ENCODE results near the gene STEAP1. TPM values are rescaled to one million over a fixed set of nuclear protein-coding genes. Genes with fewer than 3 reads are reported as not detected.
A peak's percentile ranks its signal among the peaks of the same experiment; 100 is the strongest.

The STEAP1 gene
- total RNA-seq, 1 experiment from 2014 or later: 5.5 TPM

DNA sequence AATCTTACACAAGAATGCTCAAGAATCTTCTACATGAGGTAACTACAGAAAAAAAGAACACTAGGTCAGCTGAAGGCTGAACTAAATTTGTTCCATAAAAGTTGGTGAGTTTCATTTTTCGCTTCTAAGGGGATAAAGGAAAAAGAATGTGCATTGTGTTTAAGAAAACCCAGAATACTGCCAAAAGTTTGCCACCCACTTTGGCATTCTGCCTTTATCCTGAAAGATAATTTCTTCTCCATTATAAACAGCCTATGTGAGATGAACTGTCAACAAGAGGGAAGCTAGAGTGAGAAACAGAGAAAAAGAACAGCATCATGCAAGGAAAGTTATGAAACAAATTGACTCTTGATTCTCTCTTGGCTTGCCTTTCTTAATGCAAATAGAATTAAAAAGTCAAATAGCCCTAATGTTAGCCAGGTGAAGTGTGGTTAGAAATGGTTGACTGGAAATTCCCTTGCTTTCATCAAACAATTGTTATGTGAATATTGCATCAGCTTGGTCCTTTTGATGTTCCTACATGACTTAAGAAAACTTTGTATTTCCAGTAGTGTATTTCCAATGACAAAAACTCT, 25.8 kb downstream of the STEAP1 start:
- ATAC-seq: no peak
- intact Hi-C loops (cut with micrococcal nuclease; ENCODE audit: unreplicated experiment) (no loop called here), in situ Hi-C loops (cut with HindIII; ENCODE audit: low pct_unique_long_range_greater_than_20kb, low sequenced_read_pairs) (no loop called here)
- ChIA-PET POLR2A (no interaction called here), CTCF (no interaction called here)
- H3K4me3 ChIP-seq (ENCODE audit: low read depth in 2 of 2, low read length in 2 of 2): no peak overlapping the region
- TF ChIP-seq, protein P1, sequence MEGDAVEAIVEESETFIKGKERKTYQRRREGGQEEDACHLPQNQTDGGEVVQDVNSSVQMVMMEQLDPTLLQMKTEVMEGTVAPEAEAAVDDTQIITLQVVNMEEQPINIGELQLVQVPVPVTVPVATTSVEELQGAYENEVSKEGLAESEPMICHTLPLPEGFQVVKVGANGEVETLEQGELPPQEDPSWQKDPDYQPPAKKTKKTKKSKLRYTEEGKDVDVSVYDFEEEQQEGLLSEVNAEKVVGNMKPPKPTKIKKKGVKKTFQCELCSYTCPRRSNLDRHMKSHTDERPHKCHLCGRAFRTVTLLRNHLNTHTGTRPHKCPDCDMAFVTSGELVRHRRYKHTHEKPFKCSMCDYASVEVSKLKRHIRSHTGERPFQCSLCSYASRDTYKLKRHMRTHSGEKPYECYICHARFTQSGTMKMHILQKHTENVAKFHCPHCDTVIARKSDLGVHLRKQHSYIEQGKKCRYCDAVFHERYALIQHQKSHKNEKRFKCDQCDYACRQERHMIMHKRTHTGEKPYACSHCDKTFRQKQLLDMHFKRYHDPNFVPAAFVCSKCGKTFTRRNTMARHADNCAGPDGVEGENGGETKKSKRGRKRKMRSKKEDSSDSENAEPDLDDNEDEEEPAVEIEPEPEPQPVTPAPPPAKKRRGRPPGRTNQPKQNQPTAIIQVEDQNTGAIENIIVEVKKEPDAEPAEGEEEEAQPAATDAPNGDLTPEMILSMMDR (IDR thresholded peaks at IDR 0.05): no peak
- TF ChIP-seq TCF7L2 (IDR thresholded peaks at IDR 0.05; ENCODE audit: low read depth, low read length): peak; percentile 76
- no peak for DNase-seq (ENCODE audit: low read depth, low spot score)
- H3K27me3 ChIP-seq (ENCODE audit: control insufficient read depth, insufficient read depth, low read length): no peaks in the 10 kb centered on the region
- H3K36me3 ChIP-seq (ENCODE audit: control insufficient read depth, insufficient read depth, low read length): no peaks in the 10 kb centered on the region
- H3K4me1 ChIP-seq (ENCODE audit: control insufficient read depth, insufficient read depth, low read length): 0 out of 2 replicates have a peak, but pooled peaks cover 4% of the 10 kb centered on the region
- no peak overlapping the region for H3K27ac ChIP-seq (ENCODE audit: low read length)
- H3K9me3 ChIP-seq (ENCODE audit: control insufficient read depth, insufficient read depth, low read depth, low read length): peaks cover 7% of the 10 kb centered on the region; the same call in 1 of the 2 replicates
- BruUV-seq (replicated peaks): no TSS peak

DNA sequence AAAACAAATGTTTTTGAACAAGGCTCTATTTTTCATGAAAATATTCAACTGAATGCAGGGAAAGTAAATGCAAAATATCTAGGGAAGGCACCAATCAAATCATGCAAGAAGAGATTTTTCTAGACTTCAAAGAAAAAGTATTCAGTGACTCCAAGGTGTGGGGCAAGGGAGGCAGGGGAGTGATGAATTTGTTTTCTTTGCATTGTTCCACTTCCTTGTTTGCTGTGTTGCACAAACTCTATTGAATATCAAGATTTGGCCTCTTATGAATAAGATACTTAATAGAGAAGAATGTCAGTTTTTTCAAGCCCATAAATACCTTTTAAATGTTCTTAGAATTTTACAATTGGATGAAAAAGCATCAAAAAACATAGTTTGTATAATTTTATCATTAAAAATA, 26.4 kb downstream of the STEAP1 start:
- DNase-seq (ENCODE audit: low read depth, low spot score) (no peak), ATAC-seq (no peak)
- Histone ChIP-seq H3K4me3 (ENCODE audit: low read depth in 2 of 2, low read length in 2 of 2) (no peak overlapping the region), H3K36me3 (ENCODE audit: control insufficient read depth, insufficient read depth, low read length) (no peaks in the 10 kb centered on the region), H3K4me1 (ENCODE audit: control insufficient read depth, insufficient read depth, low read length) (0 out of 2 replicates have a peak, but pooled peaks cover 4% of the 10 kb centered on the region), H3K27me3 (ENCODE audit: control insufficient read depth, insufficient read depth, low read length) (no peaks in the 10 kb centered on the region), H3K9me3 (ENCODE audit: control insufficient read depth, insufficient read depth, low read depth, low read length) (peaks cover 7% of the 10 kb centered on the region; the same call in 1 of the 2 replicates), H3K27ac (ENCODE audit: low read length) (no peak overlapping the region)
- in situ Hi-C loops (cut with HindIII; ENCODE audit: low pct_unique_long_range_greater_than_20kb, low sequenced_read_pairs) (no loop called here), intact Hi-C loops (cut with micrococcal nuclease; ENCODE audit: unreplicated experiment) (no loop called here)
- ChIA-PET CTCF (no interaction called here), POLR2A (no interaction called here)
- no peak; the same call in none of the 2 replicates for TF ChIP-seq TCF7L2 (IDR thresholded peaks at IDR 0.05; ENCODE audit: low read depth, low read length)
- TF ChIP-seq SIN3A (IDR thresholded peaks at IDR 0.05; ENCODE audit: borderline replicate concordance, insufficient read depth, low read depth, low read length): no peak
- TF ChIP-seq POLR2AphosphoS5 (IDR thresholded peaks at IDR 0.05; ENCODE audit: low read depth, low read length): no peak
- TF ChIP-seq, protein P1 (IDR thresholded peaks at IDR 0.05): no peak
- TF ChIP-seq, protein P2, sequence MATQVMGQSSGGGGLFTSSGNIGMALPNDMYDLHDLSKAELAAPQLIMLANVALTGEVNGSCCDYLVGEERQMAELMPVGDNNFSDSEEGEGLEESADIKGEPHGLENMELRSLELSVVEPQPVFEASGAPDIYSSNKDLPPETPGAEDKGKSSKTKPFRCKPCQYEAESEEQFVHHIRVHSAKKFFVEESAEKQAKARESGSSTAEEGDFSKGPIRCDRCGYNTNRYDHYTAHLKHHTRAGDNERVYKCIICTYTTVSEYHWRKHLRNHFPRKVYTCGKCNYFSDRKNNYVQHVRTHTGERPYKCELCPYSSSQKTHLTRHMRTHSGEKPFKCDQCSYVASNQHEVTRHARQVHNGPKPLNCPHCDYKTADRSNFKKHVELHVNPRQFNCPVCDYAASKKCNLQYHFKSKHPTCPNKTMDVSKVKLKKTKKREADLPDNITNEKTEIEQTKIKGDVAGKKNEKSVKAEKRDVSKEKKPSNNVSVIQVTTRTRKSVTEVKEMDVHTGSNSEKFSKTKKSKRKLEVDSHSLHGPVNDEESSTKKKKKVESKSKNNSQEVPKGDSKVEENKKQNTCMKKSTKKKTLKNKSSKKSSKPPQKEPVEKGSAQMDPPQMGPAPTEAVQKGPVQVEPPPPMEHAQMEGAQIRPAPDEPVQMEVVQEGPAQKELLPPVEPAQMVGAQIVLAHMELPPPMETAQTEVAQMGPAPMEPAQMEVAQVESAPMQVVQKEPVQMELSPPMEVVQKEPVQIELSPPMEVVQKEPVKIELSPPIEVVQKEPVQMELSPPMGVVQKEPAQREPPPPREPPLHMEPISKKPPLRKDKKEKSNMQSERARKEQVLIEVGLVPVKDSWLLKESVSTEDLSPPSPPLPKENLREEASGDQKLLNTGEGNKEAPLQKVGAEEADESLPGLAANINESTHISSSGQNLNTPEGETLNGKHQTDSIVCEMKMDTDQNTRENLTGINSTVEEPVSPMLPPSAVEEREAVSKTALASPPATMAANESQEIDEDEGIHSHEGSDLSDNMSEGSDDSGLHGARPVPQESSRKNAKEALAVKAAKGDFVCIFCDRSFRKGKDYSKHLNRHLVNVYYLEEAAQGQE (IDR thresholded peaks at IDR 0.05; ENCODE audit: insufficient read depth in 1 of 2, low read depth in 2 of 2, low read length in 1 of 2): no peak
- no TSS peak for BruUV-seq (replicated peaks)

Measured in Panc1 (cell line).